Fibroblast of pulmonary artery (primary cell): ENCODE data around the gene CHST1.

Source experiments
- DNase-seq: peaks from one replicate; pipeline ENCODE4 v3.0.0-alpha.2; 2010; ENCODE audit warnings: low read depth
- H3K4me3 ChIP-seq: replicated peaks from 2 replicates; pipeline ENCODE4 v1.5.1; 2011; ENCODE audit warnings: low read depth, mild to moderate bottlenecking, control low read depth, low read length, moderate library complexity
- TF ChIP-seq, protein P1 (sequence below): IDR thresholded peaks from 2 replicates; pipeline ENCODE4 v1.5.1; 2011; ENCODE audit warnings: mild to moderate bottlenecking, control low read depth, low read length, inconsistent platforms; ENCODE audit errors: missing control alignments

The CHST1 gene

DNA sequence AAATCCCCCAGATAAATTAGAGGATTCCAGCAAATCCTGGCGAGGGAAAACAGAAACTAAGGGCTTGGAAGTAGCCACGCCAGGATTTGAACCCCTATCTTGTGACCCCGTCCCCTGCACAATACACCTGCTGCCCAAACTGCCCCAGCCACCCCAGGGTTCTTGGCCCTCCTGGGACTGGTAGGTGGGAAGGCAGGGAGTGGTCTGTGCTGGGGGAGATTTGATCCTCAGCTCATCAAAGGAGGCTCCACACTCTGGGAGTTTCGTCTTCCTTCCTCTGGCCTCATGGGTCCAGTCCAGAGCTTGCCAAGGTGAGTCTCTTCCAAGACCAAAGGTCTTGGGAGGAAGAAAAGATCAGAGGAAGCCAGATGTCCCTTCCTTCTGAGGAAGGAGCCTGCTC is 4.5 kb upstream of the CHST1 start:
- no peak for DNase-seq
- TF ChIP-seq, protein P1, sequence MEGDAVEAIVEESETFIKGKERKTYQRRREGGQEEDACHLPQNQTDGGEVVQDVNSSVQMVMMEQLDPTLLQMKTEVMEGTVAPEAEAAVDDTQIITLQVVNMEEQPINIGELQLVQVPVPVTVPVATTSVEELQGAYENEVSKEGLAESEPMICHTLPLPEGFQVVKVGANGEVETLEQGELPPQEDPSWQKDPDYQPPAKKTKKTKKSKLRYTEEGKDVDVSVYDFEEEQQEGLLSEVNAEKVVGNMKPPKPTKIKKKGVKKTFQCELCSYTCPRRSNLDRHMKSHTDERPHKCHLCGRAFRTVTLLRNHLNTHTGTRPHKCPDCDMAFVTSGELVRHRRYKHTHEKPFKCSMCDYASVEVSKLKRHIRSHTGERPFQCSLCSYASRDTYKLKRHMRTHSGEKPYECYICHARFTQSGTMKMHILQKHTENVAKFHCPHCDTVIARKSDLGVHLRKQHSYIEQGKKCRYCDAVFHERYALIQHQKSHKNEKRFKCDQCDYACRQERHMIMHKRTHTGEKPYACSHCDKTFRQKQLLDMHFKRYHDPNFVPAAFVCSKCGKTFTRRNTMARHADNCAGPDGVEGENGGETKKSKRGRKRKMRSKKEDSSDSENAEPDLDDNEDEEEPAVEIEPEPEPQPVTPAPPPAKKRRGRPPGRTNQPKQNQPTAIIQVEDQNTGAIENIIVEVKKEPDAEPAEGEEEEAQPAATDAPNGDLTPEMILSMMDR, result no peak

DNA sequence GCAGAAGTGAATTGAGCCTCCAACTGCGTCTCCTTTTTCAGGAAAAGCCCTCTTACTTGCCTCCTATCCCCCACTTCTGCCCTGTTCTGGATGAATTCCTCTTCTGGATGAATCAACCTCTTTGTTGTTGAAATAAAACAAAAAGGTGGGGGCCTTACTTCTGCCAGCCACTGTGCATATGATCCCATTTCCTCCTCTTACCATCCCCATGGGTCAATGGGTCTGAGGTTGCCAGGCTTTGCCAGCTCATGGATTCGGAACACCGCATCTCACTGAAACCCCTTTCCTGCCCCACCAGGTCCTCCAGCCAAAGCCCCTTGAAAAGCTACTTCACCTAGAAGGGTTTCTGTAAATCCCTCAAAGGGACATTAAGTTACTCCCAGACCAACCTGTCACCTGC is 3.7 kb upstream of the CHST1 start:
- TF ChIP-seq, protein P1, result no peak
- H3K4me3 ChIP-seq, result no peak overlapping the region
- no peak for DNase-seq

More for the DNA sequence above, 4.5 kb upstream of the CHST1 start:
- H3K4me3 ChIP-seq, result no peak overlapping the region

DNA sequence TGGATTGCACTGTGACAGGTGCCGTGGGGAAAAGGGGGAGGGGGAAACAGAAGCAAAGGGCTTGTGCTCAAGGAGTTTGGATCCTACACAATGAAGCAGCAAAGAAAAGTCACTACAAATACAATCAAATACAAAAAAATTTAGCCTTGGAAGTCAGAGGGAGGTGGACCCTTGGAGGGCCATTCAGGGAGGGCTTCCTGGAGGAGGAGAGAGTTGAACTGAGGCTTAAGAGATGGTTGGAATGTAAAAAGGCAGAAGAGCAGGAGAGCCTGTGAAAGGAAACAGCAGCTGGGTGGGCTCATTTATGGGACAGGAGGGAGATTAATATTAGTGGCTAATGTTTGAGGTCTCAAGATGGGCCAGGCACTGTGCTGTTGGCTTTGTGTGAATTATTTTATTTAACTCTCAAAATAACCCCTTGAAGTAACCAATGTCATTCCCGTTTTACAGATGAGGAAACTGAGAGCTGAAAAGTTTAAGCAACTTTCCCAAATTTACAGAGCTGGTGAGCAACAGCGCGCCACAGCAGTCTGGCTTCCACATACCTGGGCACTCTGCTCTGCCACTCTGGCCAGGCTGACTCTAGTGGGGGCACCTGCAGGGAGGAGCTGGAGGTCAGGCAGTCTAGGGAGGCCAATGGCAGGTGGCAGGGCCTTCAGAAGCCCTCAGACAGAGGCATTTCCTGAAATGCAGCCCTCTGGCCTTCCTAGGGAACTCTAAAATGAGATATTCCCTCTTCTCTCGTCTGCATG is 2.7 kb upstream of the CHST1 start:
- TF ChIP-seq, protein P1, result no peak
- H3K4me3 ChIP-seq, result no peak overlapping the region
- no peak for DNase-seq

DNA sequence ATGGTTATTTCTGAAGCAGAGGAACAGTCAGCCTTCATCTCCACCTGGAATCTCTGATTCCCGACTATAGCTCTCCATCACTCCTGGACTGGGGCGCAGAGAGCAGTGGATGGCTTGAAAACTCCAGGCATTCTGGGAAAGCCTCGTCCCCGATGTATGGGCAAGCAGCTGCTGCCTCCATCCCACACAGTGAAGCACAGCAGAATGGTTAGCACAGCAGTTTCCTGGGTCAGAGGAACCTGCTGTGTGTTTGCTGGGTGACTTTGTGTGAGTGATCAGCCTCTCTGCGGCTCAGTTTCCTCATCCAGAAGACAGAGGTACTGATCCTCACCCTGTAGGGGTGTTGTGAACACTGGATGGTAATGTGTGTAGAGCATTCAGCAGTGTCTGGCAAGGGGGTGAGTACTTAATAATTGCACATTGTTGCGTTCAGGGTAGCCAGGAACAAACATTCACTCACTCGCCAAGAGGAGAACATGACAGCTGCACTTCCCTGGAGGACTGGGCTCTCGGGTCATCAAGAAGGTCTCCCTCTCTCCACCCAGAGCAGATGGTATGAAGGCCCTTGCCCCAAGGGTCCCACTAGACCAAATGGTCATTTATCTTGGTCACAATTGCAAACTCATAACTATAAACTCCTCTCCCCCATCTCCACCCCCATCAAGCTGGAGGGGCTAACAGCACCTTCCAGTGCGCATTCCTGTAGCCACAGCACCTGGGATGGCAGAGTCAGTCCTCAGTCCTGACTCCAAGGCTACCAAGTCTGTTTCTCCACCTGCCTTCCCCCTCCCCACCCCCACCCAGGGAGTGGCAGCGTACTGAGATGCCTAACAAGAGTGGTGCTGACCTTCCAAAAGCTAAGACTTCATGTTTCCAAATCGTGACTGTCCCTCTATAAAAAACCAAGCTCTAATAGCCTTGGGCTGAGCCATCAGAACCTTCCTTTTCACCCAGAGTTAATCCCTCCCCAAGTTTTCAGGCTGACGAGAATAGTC is 1.5 kb upstream of the CHST1 start:
- no peak for DNase-seq
- TF ChIP-seq, protein P1, result no peak
- no peak overlapping the region for H3K4me3 ChIP-seq

DNA sequence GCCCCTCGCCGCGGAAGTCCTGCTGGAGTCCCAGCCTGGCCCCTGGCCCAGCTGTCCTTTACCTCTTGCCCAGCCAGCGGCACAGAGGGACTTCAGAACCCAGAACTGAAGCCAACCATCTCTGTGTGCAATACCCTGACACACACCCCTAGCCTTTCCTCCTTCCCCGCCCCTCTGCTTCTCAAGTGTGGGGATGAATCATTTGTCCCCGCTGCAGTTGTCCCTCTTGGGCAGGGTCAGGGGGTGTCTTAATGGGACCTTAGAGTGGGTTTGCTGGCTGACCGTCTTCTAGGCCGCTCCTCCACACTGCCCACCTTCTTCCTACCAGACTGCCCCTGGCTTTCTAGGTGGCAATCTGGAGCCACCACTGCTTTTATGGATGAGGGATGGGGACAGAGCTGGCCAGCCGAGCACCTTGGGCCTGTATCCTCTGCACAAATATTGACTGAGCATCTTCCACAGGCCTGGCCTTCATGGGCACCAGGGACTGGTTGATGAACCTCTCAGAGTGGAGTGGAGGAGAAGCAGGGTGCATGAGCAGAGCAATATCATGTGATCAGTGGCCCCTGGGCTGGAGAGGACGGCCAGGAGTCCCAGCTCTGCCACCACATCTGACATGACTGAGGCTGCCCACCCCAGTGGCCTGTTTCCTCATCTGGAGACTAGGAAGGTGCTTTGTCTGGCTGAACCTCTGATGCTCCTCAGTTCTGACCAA is 668 bp upstream of the CHST1 start:
- peak overlapping the region; percentile 27 for H3K4me3 ChIP-seq
- TF ChIP-seq, protein P1, result no peak
- no peak for DNase-seq

DNA sequence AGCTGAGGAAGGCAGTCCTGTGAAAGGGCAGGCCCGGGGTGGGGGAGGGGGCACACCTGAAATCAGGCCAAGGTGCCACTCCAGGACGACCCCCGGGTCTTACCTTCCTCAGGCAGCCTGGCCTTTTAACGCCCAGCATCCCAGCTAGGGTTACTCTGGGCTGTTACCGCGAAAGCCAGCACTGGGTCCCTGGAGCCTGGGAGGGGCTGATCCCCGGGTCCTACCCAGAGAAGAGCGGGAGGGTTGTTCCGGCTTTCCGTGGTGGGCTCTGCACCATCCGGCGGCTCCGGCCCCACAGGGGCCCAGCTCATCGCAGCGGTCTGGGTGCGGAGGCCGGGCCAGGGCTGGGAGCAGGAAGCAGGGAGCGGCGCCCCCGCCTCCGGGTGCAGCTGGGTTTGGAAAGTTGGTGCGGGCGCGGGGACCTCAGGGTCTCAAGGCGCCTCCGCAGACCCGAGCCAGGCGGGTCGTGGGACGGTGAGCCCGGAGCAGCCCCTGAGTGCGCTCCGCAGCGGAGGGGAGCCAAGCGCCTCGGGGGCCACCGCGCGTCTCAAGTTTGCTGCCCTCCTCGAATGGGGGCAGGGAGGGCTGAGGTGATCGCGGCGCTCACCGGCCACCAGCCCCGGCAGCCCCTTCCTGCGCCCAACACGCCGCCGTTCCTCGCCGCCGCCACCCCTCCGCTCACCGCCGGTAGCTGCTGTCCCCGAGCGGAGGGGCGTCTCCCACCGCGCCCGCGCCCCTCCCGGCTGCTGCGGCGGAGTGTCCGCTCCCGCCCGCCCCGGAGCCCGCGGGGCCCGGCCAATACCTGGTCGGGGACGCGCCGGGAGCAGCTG is 831 bp downstream of the CHST1 start:
- no peak for DNase-seq
- peak overlapping the region; percentile 64 for H3K4me3 ChIP-seq
- TF ChIP-seq, protein P1, result no peak
